GM21528 (cell line): Measurements from ENCODE around the gene ARAP3.
"Not testable (repeated sequence)": the region's sequence is repeated elsewhere in the genome, so short reads cannot be mapped to it uniquely, and the experiment has no call there.

ENCODE experiments used
- ATAC-seq: cut with Tn5 transposase; IDR thresholded peaks from one replicate; pipeline ENCODE4 v1.9.1; 2021; ENCODE audit warnings: mild to moderate bottlenecking, moderate library complexity; ENCODE audit not compliant: unreplicated experiment, low FRiP score

The ARAP3 gene

DNA sequence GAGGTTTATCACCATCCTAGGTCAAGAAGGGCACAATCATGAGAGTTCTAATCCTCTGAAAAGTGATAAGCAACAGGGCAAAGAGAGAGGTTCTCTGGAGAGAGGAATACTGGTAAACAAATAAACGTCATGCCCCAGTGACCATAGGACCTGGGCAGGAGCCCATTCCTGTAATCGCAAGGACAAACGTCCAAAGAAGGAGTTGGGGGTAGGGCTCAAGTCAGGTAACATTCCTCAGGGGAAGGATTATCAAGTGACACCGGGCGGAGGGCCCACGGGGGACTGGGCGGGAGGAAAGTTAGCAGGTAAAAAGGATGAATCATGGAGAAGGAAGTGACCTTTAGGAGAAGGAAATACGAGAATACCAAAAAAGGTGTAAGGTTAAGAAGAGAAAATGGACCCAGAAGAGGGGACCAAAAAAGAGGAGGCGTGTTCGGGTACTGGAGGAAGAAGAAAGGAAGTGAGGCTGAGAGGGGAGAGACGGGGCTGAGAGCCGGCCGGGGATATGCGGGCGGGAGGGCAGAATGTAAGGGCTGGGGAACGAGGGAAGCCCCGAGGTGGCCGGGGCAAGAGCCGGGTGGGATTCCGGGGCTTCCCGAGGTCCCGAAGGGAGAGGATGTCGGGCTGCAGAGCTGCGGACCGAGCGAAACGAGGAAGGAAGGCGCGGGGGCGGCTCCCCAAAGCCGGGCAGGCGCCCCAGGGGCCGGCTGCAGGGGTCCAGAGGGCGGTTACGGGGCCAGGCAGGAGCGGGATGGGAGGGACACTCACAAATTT is 63.8 kb downstream of the ARAP3 start:
- peak; percentile 31 for ATAC-seq

DNA sequence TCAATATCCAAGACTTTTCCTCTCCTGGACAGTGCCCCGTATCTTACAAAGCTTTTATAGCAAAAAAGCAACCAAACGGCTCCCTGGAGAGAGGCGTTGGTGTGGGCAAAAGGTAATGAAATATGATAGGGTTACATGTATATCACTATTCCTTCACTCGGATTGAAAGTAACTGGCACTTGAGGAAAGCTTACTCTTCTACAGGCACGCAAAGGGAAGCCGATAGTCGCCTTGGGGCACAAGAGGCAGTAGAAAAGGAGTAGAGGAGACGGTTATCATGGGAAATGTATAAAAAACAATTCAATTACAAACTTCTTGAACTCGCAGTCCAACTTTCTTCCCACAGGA is 64.4 kb downstream of the ARAP3 start:
- ATAC-seq = no peak

DNA sequence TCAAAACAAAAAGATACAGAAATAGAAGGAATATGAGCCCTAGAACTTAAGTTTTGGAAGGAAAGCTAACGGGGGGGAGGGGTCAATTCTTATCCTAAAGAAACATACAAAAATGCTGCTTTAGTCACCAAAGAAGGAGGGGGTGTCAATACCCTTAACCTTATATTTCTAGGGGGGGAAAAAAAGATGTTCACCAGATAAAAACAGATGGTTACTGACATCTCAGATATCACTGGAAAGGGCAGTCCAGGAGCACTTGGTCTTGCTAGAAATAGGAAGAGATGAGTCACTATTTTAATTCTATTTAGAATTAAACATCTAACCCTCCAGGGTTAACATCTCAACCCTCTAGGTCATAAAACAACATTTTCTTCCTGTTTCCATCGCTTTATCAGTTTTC is 64.9 kb downstream of the ARAP3 start:
- ATAC-seq = no peak

DNA sequence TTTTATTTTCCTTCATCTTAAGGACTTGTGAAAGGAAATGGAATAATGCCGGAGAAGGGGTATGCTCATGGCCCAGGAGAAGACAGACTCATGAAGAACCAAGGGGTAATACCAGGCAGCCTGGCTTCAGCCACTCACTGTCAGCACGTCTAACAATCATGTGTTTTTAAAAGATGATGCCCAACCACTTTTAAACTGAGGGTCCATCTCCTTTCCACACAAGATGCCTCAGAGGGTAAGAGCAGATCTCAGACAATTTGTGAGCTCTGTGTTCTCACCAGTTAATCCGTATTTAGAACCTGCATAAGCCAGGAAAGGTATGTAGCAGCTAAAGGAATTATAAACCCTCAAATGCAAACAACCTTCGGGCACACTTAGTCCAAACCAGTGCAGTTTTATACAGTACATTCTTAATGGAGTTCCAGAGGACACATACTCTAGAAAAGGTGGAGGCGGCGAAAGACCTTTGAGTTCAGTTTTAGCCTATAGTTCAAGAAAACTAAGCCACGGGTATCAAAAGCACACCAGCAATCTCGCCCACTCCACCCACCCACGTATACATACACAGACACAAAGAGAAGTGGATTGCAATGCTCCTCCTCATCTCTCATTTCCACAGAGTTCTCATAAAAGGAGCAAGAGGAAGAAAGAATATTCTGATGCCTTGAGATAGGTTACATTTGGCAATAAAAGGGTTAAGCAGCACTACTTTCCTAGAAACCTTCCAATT is 65.9 kb downstream of the ARAP3 start:
- ATAC-seq = no peak

DNA sequence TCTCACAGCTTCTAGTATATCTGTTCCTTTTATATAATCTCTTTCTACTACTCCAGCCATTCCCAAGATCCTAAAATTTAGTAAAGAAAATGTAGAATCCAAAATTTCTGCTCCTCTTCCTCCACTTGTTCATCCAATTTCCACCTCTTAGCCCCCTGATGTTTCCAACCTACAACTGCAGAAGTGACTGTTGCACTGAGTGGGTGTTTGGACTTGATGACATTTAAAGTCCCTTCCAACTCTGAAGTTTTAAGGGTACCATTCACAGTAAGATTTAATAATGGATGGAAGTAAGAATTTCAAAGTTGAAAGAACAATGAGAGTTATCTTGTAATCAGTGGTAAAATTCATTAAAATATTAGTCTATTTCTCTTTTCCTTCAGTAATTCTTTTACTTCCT is 68.7 kb downstream of the ARAP3 start:
- no peak for ATAC-seq

DNA sequence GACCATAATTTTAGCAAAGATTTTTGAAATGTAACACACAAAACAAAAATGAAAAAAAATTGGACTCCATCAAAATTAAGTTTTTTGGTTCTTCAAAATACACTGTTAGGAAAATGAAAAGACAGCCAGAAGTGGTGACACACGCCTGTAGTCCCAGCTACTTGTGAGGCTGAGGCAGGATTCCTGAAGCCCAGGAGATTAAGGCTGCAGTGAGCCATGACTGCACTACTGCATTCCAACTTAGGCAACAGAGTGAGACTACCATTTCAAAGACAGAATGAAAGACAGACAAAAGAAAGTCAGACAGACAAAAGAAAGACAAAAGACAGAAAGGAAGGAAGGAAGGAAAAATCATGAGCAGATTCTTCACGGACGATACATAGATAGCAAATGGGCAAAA is 70.7 kb downstream of the ARAP3 start:
- ATAC-seq = no peak

DNA sequence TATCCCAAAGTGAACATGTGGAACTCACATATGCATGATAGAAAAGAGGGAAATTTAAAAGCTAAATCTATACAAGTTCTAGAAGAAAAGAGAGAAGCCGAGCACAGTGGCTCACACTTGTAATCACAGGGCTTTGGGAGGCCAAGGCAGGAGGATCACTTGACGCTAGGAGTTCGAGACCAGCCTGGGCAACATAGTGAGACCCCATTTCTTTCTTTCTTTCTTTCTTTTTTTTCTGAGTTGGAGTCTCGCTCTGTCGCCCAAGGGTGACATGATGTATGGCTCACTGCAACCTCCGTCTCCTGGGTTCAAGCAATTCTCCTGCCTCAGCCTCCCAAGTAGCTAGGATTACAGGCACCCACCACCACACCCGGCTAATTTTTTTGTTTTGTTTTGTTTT is 72.1 kb downstream of the ARAP3 start:
- not testable (repeated sequence) for ATAC-seq

DNA sequence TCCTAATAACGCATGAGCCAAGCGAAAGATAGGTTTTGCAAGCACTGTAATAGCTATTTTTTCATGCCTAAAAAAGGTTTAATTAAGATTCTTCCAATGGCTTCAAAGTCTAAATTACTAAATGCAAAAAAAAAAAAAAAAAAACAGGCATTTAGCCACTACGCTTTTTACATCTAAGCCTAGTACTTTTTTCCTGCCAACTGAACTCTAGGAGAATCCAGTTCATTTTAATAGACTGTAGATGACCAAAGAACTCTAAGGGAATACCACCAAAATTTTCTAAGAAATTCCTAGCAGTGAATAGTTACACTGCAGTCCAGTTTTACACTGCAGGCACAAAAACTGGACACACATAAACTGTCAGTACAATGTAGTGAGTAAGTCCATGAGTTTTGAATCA is 73.0 kb downstream of the ARAP3 start:
- no peak for ATAC-seq

DNA sequence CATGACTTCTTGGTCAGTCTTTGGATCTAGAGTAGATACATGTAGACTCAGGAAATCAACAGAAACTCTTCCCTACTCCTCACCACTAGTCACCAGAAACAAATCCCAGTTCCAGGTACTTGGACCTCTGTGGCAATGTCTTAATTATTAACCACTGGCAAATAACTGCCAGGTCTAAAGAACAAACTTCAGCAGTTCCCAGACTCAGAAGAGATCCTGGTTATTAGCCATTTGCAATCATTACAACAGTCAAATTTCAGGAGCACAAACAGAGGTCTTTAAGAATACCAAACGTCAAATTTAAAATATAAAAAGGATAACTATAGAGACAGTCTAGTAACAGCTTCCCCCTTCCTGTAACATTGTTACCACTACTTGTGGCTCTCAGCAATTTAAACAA is 73.5 kb downstream of the ARAP3 start:
- ATAC-seq = no peak

DNA sequence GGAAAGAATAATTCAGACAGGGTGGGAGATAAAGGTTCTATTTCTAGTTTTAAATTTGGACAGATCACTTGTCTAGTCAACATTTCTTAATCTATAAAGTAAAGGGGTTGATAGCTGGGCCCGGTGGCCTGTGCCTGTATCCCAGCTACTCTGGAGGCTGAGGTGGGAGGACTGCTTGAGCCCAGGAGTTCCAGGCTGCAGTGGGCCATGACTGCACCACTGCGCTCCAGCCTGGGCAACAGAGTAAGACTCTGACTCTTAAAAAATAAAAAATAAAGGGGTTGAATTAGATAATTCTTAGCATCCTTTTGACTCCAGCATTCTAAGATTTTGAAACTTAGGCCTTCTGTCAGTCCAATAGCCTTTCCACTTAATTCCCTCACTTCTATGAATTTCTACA is 74.0 kb downstream of the ARAP3 start:
- no peak for ATAC-seq

DNA sequence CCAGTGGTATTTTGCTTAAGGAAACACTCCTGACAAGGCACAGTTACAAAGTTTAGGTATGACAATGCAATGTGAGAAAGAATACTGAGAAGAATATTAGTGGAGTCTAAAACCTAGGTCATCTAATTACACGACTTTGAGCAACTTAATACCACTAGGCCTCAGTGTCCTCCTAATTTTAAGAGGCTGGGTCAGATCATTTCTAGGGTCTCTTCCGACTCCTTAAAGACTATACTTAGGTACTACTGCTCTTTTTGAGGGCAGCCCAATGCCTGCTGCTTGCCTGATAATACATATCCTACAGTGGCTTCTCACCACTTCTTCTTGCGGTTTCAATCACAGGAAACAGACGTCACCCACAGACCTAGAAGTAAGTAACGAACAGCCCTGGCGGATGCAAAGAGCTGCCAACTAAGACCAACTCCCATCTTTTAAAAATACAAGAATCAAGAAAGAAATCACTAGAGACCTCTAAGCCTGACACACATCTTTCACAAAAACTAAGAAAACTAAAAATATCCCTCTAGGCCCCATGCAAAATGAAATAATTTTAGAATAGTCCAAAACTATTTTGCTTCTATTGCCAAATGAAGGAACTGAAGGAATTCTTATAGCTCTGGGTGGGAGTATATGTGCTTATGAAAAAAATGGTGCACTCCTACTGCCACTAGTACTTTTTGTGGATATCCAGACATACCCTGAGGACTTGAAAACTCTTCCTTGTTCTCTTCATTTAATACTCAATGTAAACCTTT is 76.3 kb downstream of the ARAP3 start:
- peak; percentile 97 for ATAC-seq

DNA sequence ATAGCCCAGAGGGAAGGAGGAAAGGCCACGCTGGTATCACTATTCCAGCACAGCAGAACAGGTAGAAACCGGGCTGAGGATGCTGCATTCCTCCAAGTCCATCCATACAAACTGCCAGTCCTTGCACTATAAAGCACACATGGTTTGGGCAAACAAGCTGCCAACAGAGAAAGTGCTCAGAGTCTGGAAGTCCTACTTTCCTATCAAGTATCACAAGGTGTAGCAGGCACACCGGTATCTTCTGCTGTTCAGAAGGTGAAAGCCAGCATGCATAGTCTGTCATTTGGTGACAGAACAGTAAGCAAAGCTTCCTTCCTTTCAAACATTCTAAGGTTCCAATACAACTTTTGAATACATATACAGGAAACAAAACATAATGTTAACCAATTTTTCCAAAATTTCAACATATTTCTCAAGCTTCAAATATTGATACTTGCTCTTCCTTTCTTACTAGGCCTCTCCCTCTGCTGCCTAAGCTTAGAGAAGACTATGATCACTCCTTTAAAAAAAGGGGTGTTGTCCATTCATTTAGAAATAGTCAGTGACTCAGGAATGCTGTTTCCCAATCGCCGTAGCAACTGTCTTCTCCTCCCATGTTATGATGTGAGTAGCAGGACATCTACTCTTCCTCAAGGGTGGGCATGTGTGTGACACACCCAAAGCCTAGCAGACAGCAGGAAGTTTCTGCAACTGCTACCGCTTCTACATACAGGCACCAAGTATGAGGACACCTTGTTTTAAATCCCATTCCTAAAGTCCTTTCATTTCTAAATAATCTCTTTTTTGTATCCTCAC is 77.9 kb downstream of the ARAP3 start:
- ATAC-seq = no peak
